AG09319 (cell line): ENCODE data around the gene AFF1.
"Not testable (repeated sequence)": the region's sequence is repeated elsewhere in the genome, so short reads cannot be mapped to it uniquely, and the experiment has no call there.

Experiments
- DNase-seq: peaks from one replicate; pipeline ENCODE4 v3.0.0-alpha.2; 2010; ENCODE audit warnings: low read depth; ENCODE audit errors: extremely low read depth
- TF ChIP-seq, protein P1 (sequence below): IDR thresholded peaks from 2 replicates; pipeline ENCODE4 v1.5.1; 2011; ENCODE audit warnings: low read depth, mild to moderate bottlenecking, inconsistent platforms, low read length, moderate library complexity

The AFF1 gene

GRCh38 chr4:87035881-87036509, 101.2 kb downstream of the AFF1 start:
- TF ChIP-seq, protein P1, sequence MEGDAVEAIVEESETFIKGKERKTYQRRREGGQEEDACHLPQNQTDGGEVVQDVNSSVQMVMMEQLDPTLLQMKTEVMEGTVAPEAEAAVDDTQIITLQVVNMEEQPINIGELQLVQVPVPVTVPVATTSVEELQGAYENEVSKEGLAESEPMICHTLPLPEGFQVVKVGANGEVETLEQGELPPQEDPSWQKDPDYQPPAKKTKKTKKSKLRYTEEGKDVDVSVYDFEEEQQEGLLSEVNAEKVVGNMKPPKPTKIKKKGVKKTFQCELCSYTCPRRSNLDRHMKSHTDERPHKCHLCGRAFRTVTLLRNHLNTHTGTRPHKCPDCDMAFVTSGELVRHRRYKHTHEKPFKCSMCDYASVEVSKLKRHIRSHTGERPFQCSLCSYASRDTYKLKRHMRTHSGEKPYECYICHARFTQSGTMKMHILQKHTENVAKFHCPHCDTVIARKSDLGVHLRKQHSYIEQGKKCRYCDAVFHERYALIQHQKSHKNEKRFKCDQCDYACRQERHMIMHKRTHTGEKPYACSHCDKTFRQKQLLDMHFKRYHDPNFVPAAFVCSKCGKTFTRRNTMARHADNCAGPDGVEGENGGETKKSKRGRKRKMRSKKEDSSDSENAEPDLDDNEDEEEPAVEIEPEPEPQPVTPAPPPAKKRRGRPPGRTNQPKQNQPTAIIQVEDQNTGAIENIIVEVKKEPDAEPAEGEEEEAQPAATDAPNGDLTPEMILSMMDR, result no peak
- DNase-seq, result no peak

- DNase-seq, result no peak
- TF ChIP-seq, protein P1, result no peak
These were observed 101.9 kb downstream of the AFF1 start for GRCh38 chr4:87036713-87037112.

- DNase-seq, result not testable (repeated sequence)
These were observed 102.4 kb downstream of the AFF1 start for GRCh38 chr4:87037171-87037570.

DNA sequence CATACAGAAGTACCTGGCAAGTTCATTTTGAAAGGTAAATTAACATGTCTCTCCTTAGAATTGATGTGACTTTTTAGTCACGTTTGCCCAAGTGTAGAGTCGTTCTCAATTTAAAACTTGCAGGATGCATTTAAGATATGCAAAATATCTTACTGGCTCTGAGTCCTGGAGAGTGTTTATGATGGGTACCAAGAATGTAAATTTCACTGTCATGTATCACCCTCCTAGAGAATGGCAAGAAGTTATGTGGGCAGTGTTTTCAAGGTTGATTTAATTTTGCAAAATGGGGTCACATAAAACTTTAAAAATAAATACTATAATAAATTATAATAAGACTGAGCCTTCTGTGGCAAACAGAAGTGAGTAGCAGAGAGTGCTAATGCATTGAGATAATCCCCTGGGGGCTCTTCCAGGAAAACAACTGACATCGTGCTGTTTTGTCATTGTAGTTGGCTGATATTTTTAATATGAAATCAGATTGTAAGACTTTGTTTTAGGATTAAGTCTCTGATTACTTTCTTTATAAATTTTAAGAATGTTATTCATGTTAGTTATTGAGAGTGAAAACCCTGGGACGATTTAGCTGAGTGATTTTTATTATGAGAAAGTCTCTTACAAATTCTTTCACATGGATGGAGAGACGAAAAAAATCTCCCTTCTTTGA, 103.0 kb downstream of the AFF1 start:
- DNase-seq, result no peak
- TF ChIP-seq, protein P1, result no peak

DNA sequence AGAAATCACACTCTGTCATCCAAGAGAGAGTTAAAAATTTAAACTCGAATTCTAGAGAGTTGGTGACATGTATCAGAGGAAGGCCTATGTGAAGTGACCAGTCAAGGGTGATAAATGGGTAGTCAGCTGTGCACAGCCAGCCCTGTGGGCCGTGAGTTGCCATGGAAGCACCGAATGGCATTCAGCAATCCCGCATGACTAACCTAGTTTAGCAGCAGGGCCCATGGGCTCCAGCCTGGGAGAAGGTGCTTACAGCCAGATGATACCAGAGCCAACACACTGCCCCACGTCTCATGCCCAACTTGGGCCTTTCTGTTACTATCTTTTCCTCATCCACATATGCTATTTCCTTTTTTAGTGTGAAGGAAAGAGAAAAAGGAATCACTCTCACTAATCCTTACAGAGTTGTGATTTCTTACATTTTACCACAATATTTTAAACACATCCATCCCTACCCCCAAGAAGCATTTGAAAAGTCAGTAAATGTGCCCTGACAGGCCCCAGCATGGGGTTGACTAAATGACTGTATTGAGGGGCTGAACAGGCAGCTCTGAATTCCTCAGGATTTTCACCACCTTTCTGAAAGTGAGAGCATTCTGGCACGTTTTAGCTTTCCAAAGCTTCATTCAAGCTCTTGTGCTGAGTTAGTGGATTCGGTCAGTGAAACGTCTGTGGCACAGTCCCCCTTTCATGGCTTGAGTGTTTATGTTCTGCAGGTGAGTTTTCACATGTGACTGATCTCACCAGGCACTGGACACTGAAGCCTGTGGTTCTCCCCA, 104.2 kb downstream of the AFF1 start:
- TF ChIP-seq, protein P1, result no peak
- DNase-seq, result no peak

DNA sequence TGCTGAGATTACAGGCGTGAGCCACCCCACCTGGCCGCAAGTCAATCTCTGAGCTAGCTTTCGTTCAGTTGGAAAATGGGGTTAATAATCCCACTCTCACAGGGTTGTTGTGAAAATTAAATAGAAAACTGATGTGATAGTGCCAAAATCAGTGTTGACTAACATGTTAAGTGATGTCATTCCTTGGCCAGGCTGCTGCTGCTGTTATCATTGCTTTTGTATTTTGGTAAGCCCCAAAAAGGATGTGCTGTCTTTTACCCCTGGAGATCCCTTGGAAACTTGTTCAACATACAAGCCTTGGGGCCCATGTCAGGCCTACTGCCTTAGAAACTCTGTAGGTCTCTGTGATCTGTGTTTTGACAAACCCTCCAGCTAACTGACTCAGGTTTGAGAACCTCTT, 106.3 kb downstream of the AFF1 start:
- no peak for DNase-seq
- TF ChIP-seq, protein P1, result no peak

- DNase-seq, result no peak
- TF ChIP-seq, protein P1, result no peak
These were observed 107.4 kb downstream of the AFF1 start for GRCh38 chr4:87042221-87042620.
